ENCODE data around the gene SLF1.

The SLF1 gene

GRCh38 chr5:94700592-94700991 is 82.1 kb downstream of the SLF1 start:
- H3K27ac ChIP-seq, result no peak overlapping the region
- H4K20me1 ChIP-seq, result no peaks in the 10 kb centered on the region
- no peak overlapping the region for H3K4me2 ChIP-seq
- H3K4me3 ChIP-seq, result no peak overlapping the region
- no peaks in the 10 kb centered on the region for H3K9me3 ChIP-seq
- H3K27me3 ChIP-seq, result no peaks in the 10 kb centered on the region
- no peaks in the 10 kb centered on the region for H3K4me1 ChIP-seq
- H3K9ac ChIP-seq, result no peak overlapping the region
- no peaks in the 10 kb centered on the region for H3K36me3 ChIP-seq
- no peak for TF ChIP-seq Cebpa-rat (IDR thresholded peaks at IDR 0.05)

- H3K27ac ChIP-seq, result no peak overlapping the region
- H3K36me3 ChIP-seq, result 0 out of 2 replicates have a peak, but pooled peaks cover 3% of the 10 kb centered on the region
- no peaks in the 10 kb centered on the region for H3K9me3 ChIP-seq
- H3K9ac ChIP-seq, result no peak overlapping the region
- no peak overlapping the region for H3K4me3 ChIP-seq
- H3K4me2 ChIP-seq, result no peak overlapping the region
- H3K4me1 ChIP-seq, result no peaks in the 10 kb centered on the region
- H3K27me3 ChIP-seq, result no peaks in the 10 kb centered on the region
- H4K20me1 ChIP-seq, result no peaks in the 10 kb centered on the region
- no peak for TF ChIP-seq Cebpa-rat (IDR thresholded peaks at IDR 0.05)
Measured at GRCh38 chr5:94702729-94703128, 84.3 kb downstream of the SLF1 start.

GRCh38 chr5:94705427-94705826 is 87.0 kb downstream of the SLF1 start:
- H3K9ac ChIP-seq, result no peak overlapping the region
- H3K4me2 ChIP-seq, result no peak overlapping the region
- H3K4me3 ChIP-seq, result no peak overlapping the region
- no peak for TF ChIP-seq Cebpa-rat (IDR thresholded peaks at IDR 0.05)
- no peaks in the 10 kb centered on the region for H3K9me3 ChIP-seq
- H3K27me3 ChIP-seq, result no peaks in the 10 kb centered on the region
- H3K27ac ChIP-seq, result no peak overlapping the region
- peaks cover 18% of the 10 kb centered on the region for H3K36me3 ChIP-seq
- H3K4me1 ChIP-seq, result no peaks in the 10 kb centered on the region
- no peaks in the 10 kb centered on the region for H4K20me1 ChIP-seq

DNA sequence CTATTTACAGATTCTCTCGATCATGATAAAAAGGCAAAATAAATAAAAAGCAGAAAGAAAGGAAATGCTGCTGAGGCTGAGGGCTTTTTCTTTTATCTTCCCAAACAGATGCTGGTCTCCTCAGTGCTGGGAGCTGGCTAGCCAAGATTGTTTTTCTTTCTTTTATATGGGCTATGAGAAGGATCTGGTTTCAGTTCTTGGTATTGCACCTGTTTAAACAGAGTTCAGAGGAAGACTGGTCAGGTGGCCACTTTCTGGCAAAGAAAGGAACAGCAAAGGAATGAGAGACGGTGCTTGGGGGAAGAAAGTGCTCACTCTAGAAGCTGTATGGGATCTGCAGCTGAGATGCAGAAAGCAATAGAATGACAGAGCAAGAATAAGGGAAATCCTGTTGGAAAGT is 88.9 kb downstream of the SLF1 start:
- no peak overlapping the region for H3K4me3 ChIP-seq
- H3K4me1 ChIP-seq, result no peaks in the 10 kb centered on the region
- H3K36me3 ChIP-seq, result peaks cover 28% of the 10 kb centered on the region
- TF ChIP-seq Cebpa-rat (IDR thresholded peaks at IDR 0.05), result no peak
- no peak overlapping the region for H3K4me2 ChIP-seq
- no peaks in the 10 kb centered on the region for H4K20me1 ChIP-seq
- H3K9me3 ChIP-seq, result no peaks in the 10 kb centered on the region
- no peak overlapping the region for H3K9ac ChIP-seq
- no peak overlapping the region for H3K27ac ChIP-seq
- no peaks in the 10 kb centered on the region for H3K27me3 ChIP-seq

- TF ChIP-seq Cebpa-rat (IDR thresholded peaks at IDR 0.05), result no peak
- peaks cover 28% of the 10 kb centered on the region for H3K36me3 ChIP-seq
- H3K9ac ChIP-seq, result no peak overlapping the region
- no peak overlapping the region for H3K4me3 ChIP-seq
- no peaks in the 10 kb centered on the region for H3K4me1 ChIP-seq
- no peaks in the 10 kb centered on the region for H3K27me3 ChIP-seq
- H3K4me2 ChIP-seq, result no peak overlapping the region
- H4K20me1 ChIP-seq, result no peaks in the 10 kb centered on the region
- H3K27ac ChIP-seq, result no peak overlapping the region
- no peaks in the 10 kb centered on the region for H3K9me3 ChIP-seq
Measured at GRCh38 chr5:94709277-94709676, 90.8 kb downstream of the SLF1 start.

DNA sequence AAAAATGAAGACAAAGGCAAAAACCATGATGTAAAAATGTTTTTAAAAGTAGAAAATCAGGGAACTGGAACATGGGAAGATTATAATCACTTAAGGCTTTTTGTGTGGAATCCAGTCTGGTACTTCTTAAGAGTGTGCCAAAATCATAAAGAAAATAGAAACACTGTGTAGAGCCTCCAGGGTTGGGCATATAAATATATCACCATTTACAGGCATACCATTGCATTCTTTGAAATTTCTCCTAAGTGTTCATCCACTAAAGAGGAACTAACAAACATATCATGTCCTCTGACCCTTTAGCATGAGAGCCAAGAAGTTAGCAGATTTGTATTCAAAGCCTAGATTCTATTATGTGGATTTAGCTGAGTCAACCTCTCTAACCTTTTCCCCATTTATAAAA is 93.3 kb downstream of the SLF1 start:
- no peak overlapping the region for H3K4me3 ChIP-seq
- no peaks in the 10 kb centered on the region for H3K4me1 ChIP-seq
- H3K27me3 ChIP-seq, result no peaks in the 10 kb centered on the region
- no peaks in the 10 kb centered on the region for H3K9me3 ChIP-seq
- H3K27ac ChIP-seq, result no peak overlapping the region
- peaks cover 28% of the 10 kb centered on the region for H3K36me3 ChIP-seq
- no peak for TF ChIP-seq Cebpa-rat (IDR thresholded peaks at IDR 0.05)
- no peak overlapping the region for H3K9ac ChIP-seq
- no peak overlapping the region for H3K4me2 ChIP-seq
- no peaks in the 10 kb centered on the region for H4K20me1 ChIP-seq

DNA sequence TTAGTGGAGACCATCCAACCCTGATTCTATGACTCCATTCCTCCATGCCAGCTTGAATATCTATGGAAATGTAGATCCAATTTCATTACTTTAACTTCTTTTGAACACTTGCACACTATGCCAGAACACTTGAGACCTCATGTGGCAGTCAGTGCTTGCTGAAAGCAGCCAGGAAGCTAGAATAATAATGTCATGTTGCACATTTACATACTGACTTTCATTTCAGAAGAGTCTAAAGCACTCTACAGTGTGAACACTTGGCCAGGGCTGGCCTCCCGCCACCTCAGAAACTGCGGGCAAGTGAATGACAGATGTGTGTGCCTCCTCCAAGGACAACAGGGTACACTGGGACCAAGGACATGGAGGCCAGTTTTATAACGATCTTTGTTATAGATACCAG is 97.3 kb downstream of the SLF1 start:
- H3K9ac ChIP-seq, result no peak overlapping the region
- no peaks in the 10 kb centered on the region for H3K4me1 ChIP-seq
- no peak overlapping the region for H3K4me2 ChIP-seq
- H3K27ac ChIP-seq, result no peak overlapping the region
- no peak for TF ChIP-seq Cebpa-rat (IDR thresholded peaks at IDR 0.05)
- H3K4me3 ChIP-seq, result no peak overlapping the region
- H4K20me1 ChIP-seq, result no peaks in the 10 kb centered on the region
- H3K36me3 ChIP-seq, result peaks cover 8% of the 10 kb centered on the region; the same call in 1 of the 2 replicates
- no peaks in the 10 kb centered on the region for H3K9me3 ChIP-seq
- H3K27me3 ChIP-seq, result no peaks in the 10 kb centered on the region

DNA sequence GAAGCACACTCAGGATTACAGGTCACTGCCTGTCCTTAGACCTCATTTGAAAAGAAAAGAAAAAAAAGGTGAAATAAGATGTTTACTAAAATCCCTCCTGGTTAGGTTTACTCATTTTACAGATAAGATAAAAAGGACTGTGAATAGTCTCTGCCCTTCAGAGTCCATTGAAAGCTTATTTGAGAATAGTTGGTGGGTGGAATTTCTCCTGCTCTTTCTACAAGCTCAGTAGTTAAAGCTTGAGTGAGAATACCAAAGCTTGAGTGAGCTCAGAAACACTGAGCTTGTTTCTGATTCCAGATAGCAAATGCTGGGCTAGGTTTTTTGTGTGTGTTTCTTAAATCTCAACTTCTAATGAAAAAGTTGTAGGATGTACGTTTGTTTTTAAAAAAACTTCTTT is 106.7 kb downstream of the SLF1 start:
- Histone ChIP-seq H3K27me3 (no peaks in the 10 kb centered on the region), H3K4me3 (no peak overlapping the region), H4K20me1 (no peaks in the 10 kb centered on the region), H3K4me1 (no peaks in the 10 kb centered on the region), H3K36me3 (no peaks in the 10 kb centered on the region), H3K4me2 (no peak overlapping the region), H3K9ac (no peak overlapping the region), H3K9me3 (no peaks in the 10 kb centered on the region), H3K27ac (no peak overlapping the region)
- TF ChIP-seq Cebpa-rat (IDR thresholded peaks at IDR 0.05), result no peak

DNA sequence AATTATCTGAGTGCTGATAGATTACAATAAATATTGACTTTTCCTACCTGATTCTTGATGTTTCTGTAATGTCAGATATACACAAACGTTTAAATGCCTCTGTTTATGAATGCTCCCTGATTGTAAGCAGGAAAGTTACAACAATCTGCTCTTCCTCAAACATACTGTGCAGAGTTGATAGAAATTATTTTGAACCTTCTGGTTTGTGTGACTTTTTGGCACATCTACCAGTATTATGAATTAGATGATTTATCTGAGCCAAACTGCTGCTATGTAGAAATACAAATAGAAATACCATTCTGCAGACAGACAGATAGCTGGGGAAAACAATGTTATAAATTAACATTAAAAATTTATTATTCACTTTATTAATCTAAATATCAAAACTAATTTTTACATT is 113.0 kb downstream of the SLF1 start:
- no peak overlapping the region for H3K9ac ChIP-seq

GRCh38 chr5:94736498-94736897 is 118.0 kb downstream of the SLF1 start:
- no peaks in the 10 kb centered on the region for H4K20me1 ChIP-seq
- no peak overlapping the region for H3K9ac ChIP-seq
- no peak for TF ChIP-seq Cebpa-rat (IDR thresholded peaks at IDR 0.05)
- H3K27me3 ChIP-seq, result no peaks in the 10 kb centered on the region
- H3K4me2 ChIP-seq, result no peak overlapping the region
- H3K27ac ChIP-seq, result no peak overlapping the region
- no peaks in the 10 kb centered on the region for H3K4me1 ChIP-seq
- no peaks in the 10 kb centered on the region for H3K9me3 ChIP-seq
- no peak overlapping the region for H3K4me3 ChIP-seq
- no peaks in the 10 kb centered on the region for H3K36me3 ChIP-seq

More for the DNA sequence above, 113.0 kb downstream of the SLF1 start:
- Histone ChIP-seq H3K4me3 (no peak overlapping the region), H3K4me2 (no peak overlapping the region), H3K36me3 (no peaks in the 10 kb centered on the region), H3K27ac (no peak overlapping the region), H3K4me1 (no peaks in the 10 kb centered on the region), H3K9me3 (no peaks in the 10 kb centered on the region), H4K20me1 (no peaks in the 10 kb centered on the region), H3K27me3 (no peaks in the 10 kb centered on the region)
- no peak for TF ChIP-seq Cebpa-rat (IDR thresholded peaks at IDR 0.05)

GRCh38 chr5:94740286-94740685 is 121.8 kb downstream of the SLF1 start:
- H3K4me3 ChIP-seq, result no peak overlapping the region
- no peak overlapping the region for H3K9ac ChIP-seq
- no peaks in the 10 kb centered on the region for H3K9me3 ChIP-seq
- no peak overlapping the region for H3K27ac ChIP-seq
- H3K4me2 ChIP-seq, result no peak overlapping the region
- H3K27me3 ChIP-seq, result no peaks in the 10 kb centered on the region
- H3K4me1 ChIP-seq, result no peaks in the 10 kb centered on the region
- no peaks in the 10 kb centered on the region for H3K36me3 ChIP-seq
- TF ChIP-seq Cebpa-rat (IDR thresholded peaks at IDR 0.05), result no peak
- no peaks in the 10 kb centered on the region for H4K20me1 ChIP-seq
